Endothelial cell of umbilical vein (primary cell): Measurements from ENCODE around the gene GNG2.

Experiments used
- EZH2 ChIP-seq: IDR thresholded peaks from 2 replicates; pipeline ENCODE4 v1.6.1; 2012; ENCODE audit warnings: borderline replicate concordance, low read depth, mild to moderate bottlenecking, moderate library complexity, low read length, inconsistent platforms; ENCODE audit not compliant: severe bottlenecking
- MYC ChIP-seq: IDR thresholded peaks from one replicate; pipeline ENCODE4 v1.6.1; 2011; ENCODE audit warnings: mild to moderate bottlenecking, low read depth, low read length
- TF ChIP-seq, protein P1 (sequence below), 2 donors: IDR thresholded peaks; 1 replicate in 1 of 2; 2 replicates in 1 of 2; pipeline ENCODE4 v1.5.1; 2011; ENCODE audit warnings: low read length in 2 of 2, mild to moderate bottlenecking in 2 of 2, moderate library complexity in 2 of 2, control low read depth in 1 of 2, inconsistent platforms in 1 of 2, low read depth in 1 of 2; ENCODE audit not compliant: insufficient read depth in 1 of 2; ENCODE audit errors: extremely low read depth in 1 of 2

- TF ChIP-seq, protein P1, sequence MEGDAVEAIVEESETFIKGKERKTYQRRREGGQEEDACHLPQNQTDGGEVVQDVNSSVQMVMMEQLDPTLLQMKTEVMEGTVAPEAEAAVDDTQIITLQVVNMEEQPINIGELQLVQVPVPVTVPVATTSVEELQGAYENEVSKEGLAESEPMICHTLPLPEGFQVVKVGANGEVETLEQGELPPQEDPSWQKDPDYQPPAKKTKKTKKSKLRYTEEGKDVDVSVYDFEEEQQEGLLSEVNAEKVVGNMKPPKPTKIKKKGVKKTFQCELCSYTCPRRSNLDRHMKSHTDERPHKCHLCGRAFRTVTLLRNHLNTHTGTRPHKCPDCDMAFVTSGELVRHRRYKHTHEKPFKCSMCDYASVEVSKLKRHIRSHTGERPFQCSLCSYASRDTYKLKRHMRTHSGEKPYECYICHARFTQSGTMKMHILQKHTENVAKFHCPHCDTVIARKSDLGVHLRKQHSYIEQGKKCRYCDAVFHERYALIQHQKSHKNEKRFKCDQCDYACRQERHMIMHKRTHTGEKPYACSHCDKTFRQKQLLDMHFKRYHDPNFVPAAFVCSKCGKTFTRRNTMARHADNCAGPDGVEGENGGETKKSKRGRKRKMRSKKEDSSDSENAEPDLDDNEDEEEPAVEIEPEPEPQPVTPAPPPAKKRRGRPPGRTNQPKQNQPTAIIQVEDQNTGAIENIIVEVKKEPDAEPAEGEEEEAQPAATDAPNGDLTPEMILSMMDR (IDR thresholded peaks at IDR 0.05; ENCODE audit: extremely low read depth in 1 of 2, insufficient read depth in 1 of 2, low read depth in 1 of 2, low read length in 2 of 2), result no peak
- no peak for TF ChIP-seq EZH2
- no peak for TF ChIP-seq MYC
These were observed 56.8 kb downstream of the GNG2 start for GRCh38 chr14:51917193-51917592.
